Adrenal gland (tissue), 5 donors: ENCODE results near the gene ZNF639.

Experiments used
- POLR2A ChIP-seq, 2 donors: fragments of 450-650 bp; IDR thresholded peaks; one replicate each; pipeline ENCODE4 v1.6.1; 2017; ENCODE audit warnings: antibody characterized with exemption in 2 of 2, mild to moderate bottlenecking in 2 of 2, moderate library complexity in 1 of 2
- TF ChIP-seq, protein P1 (sequence below), 6 experiments: fragments of 450-650 bp in 4 of 6; fragments of 200-600 bp in 2 of 6; sonication (generic) in 1 of 6; IDR thresholded peaks; 1 replicate in 5 of 6; 2 replicates in 1 of 6; pipeline versions ENCODE4 v1.5.1 to v1.8.0; 2016 to 2021; ENCODE audit warnings: antibody characterized with exemption in 6 of 6, mild to moderate bottlenecking in 2 of 6, moderate library complexity in 1 of 6
- donor health status: DM: no; HTN: no; CAD: no.

DNA sequence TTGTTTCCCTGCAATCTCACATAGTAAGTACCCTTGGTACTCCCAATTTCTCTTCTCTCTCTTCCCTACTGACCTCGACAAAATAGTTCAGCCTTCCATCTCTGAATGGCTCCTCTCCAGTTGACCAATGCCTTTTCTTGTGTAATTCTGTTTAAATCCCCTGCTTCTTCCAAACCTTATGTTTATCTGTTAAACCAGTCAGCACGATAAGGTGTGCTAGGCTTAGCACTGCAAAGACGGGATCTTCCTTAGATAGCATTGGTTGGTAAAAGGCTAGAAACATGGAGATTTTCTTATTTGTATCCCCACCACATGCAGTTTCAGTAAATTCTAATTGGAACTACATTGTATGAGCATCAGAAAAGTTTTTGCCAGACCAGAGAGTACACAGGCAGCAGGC lies 46.1 kb upstream of the ZNF639 start:
- TF ChIP-seq, protein P1, sequence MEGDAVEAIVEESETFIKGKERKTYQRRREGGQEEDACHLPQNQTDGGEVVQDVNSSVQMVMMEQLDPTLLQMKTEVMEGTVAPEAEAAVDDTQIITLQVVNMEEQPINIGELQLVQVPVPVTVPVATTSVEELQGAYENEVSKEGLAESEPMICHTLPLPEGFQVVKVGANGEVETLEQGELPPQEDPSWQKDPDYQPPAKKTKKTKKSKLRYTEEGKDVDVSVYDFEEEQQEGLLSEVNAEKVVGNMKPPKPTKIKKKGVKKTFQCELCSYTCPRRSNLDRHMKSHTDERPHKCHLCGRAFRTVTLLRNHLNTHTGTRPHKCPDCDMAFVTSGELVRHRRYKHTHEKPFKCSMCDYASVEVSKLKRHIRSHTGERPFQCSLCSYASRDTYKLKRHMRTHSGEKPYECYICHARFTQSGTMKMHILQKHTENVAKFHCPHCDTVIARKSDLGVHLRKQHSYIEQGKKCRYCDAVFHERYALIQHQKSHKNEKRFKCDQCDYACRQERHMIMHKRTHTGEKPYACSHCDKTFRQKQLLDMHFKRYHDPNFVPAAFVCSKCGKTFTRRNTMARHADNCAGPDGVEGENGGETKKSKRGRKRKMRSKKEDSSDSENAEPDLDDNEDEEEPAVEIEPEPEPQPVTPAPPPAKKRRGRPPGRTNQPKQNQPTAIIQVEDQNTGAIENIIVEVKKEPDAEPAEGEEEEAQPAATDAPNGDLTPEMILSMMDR (IDR thresholded peaks at IDR 0.05), result no peak
- TF ChIP-seq POLR2A (IDR thresholded peaks at IDR 0.05), result no peak
